SKM-1 (cell line): ENCODE measurements around the gene FAM216A.
"Not testable (repeated sequence)": the region's sequence is repeated elsewhere in the genome, so short reads cannot be mapped to it uniquely, and the experiment has no call there.

Experiments used
- DNase-seq: peaks from one replicate; lab custom pipeline; 2025; ENCODE audit not compliant: unreplicated experiment; lab: John Stamatoyannopoulos, UW

Gene FAM216A

GRCh38 chr12:110468214-110469048 lies at the start of gene FAM216A, which contains the start of gene GPN3:
Gene FAM216A, plus strand, starts transcription at chr12:110468845. Its CDS starts 31 bp downstream, at chr12:110468876.
Gene GPN3, minus strand, starts transcription at chr12:110468257. Its CDS starts 54 bp downstream, at chr12:110468203.
- peak; percentile 73 for DNase-seq

GRCh38 chr12:110420644-110421043 lies 48.0 kb upstream of the FAM216A start:
- DNase-seq = not testable (repeated sequence)

- DNase-seq = no peak
These were observed 47.4 kb upstream of the FAM216A start for GRCh38 chr12:110421159-110421661.

- DNase-seq = no peak
These were observed 46.9 kb upstream of the FAM216A start for GRCh38 chr12:110421701-110422100.

GRCh38 chr12:110424237-110424636 lies 44.4 kb upstream of the FAM216A start:
- no peak for DNase-seq

- DNase-seq = no peak
These were observed 42.2 kb upstream of the FAM216A start for GRCh38 chr12:110426406-110426805.

GRCh38 chr12:110429676-110430075 lies 39.0 kb upstream of the FAM216A start:
- not testable (repeated sequence) for DNase-seq

GRCh38 chr12:110431957-110432587 lies 36.6 kb upstream of the FAM216A start:
- DNase-seq = no peak

GRCh38 chr12:110436231-110436630 lies 32.4 kb upstream of the FAM216A start:
- DNase-seq = no peak

GRCh38 chr12:110444455-110444854 lies 24.2 kb upstream of the FAM216A start:
- no peak for DNase-seq

GRCh38 chr12:110449799-110450497 lies 18.7 kb upstream of the FAM216A start, which contains the start of gene ARPC3:
Gene ARPC3, minus strand, starts transcription at chr12:110450337. Its CDS starts 77 bp downstream, at chr12:110450260.
- peak; percentile 45 for DNase-seq

GRCh38 chr12:110451263-110451662 lies 17.4 kb upstream of the FAM216A start:
- DNase-seq = no peak

- no peak for DNase-seq
These were observed 14.9 kb upstream of the FAM216A start for GRCh38 chr12:110453569-110454296.

- no peak for DNase-seq
These were observed 9.9 kb upstream of the FAM216A start for GRCh38 chr12:110458756-110459155.

- not testable (repeated sequence) for DNase-seq
These were observed 7.5 kb upstream of the FAM216A start for GRCh38 chr12:110461189-110461588.

GRCh38 chr12:110465024-110465423 lies 3.6 kb upstream of the FAM216A start:
- no peak for DNase-seq

- not testable (repeated sequence) for DNase-seq
These were observed 2.9 kb upstream of the FAM216A start for GRCh38 chr12:110465765-110466164.

GRCh38 chr12:110466791-110467190 lies 1.9 kb upstream of the FAM216A start:
- DNase-seq = no peak

GRCh38 chr12:110467847-110468213 lies 815 bp upstream of the FAM216A start:
- DNase-seq = no peak

- no peak for DNase-seq
These were observed 6.8 kb downstream of the FAM216A start for GRCh38 chr12:110475426-110475825.
